K562 (cell line): Measurements from ENCODE around the gene DUS3L. TPM values are rescaled to one million over a fixed set of nuclear protein-coding genes. Genes with fewer than 3 reads are reported as not detected.

Experiments
- ARID1B ChIP-seq: fragments of 450-650 bp; IDR thresholded peaks from 2 replicates; pipeline ENCODE4 v1.6.1; 2016; ENCODE audit warnings: antibody characterized with exemption, mild to moderate bottlenecking, inconsistent platforms
- ESRRB ChIP-seq: fragments of 250-450 bp; sonication (Bioruptor Pico); IDR thresholded peaks from 2 replicates; pipeline ENCODE4 v1.5.0; 2020; ENCODE audit warnings: mild to moderate bottlenecking, moderate library complexity, borderline replicate concordance
- GABPB1 ChIP-seq: sonication (generic); formaldehyde crosslinking; IDR thresholded peaks from 2 replicates; pipeline ENCODE4 v1.8.0; 2022; ENCODE audit warnings: mild to moderate bottlenecking, missing genetic modification reagents
- KAT2B ChIP-seq: IDR thresholded peaks from one replicate; pipeline ENCODE4 v1.6.1; 2012; ENCODE audit warnings: low read depth, mild to moderate bottlenecking, control low read depth, inconsistent platforms, low read length, moderate library complexity
- MCM3 ChIP-seq: fragments of 450-650 bp; IDR thresholded peaks from 2 replicates; pipeline ENCODE4 v1.6.1; 2016
- MTA1 ChIP-seq: fragments of 450-650 bp; IDR thresholded peaks from 2 replicates; pipeline ENCODE4 v1.6.1; 2017; ENCODE audit warnings: borderline replicate concordance
- MYC ChIP-seq, 2 experiments: fragments of 250-450 bp in 1 of 2; sonication (Bioruptor Pico) in 1 of 2; IDR thresholded peaks; 2 replicates each; pipeline versions ENCODE4 v1.5.1 to v1.6.1; 2012 to 2021; ENCODE audit warnings: low read depth in 2 of 2, borderline replicate concordance in 1 of 2, improper control_type of control experiment in 1 of 2, low read length in 1 of 2, mild to moderate bottlenecking in 1 of 2, moderate library complexity in 1 of 2
- PCBP1 ChIP-seq: fragments of 200-400 bp; formaldehyde crosslinking; IDR thresholded peaks from 2 replicates; pipeline ENCODE4 v1.6.1; 2018; ENCODE audit warnings: mild to moderate bottlenecking, low read depth, low read length; ENCODE audit not compliant: poor library complexity, severe bottlenecking
- RBM17 ChIP-seq: fragments of 200-400 bp; formaldehyde crosslinking; IDR thresholded peaks from 2 replicates; pipeline ENCODE4 v1.6.1; 2017; ENCODE audit warnings: low read depth, mild to moderate bottlenecking, low read length, borderline replicate concordance
- TAF1 ChIP-seq: IDR thresholded peaks from 2 replicates; pipeline ENCODE4 v1.6.1; 2011; ENCODE audit warnings: mild to moderate bottlenecking, low read length, moderate library complexity; ENCODE audit not compliant: insufficient read depth, control insufficient read depth, severe bottlenecking; ENCODE audit errors: extremely low read depth
- TARDBP ChIP-seq: fragments of 450-650 bp; IDR thresholded peaks from 2 replicates; pipeline ENCODE4 v1.6.1; 2016
- ZBTB17 ChIP-seq: fragments of 450-650 bp; formaldehyde crosslinking; IDR thresholded peaks from 2 replicates; pipeline ENCODE4 v1.4.0; 2020; ENCODE audit warnings: mild to moderate bottlenecking
- ZBTB33 ChIP-seq: sonication (generic); formaldehyde crosslinking; IDR thresholded peaks from 2 replicates; pipeline ENCODE4 v1.8.1; 2023; ENCODE audit warnings: mild to moderate bottlenecking, missing genetic modification reagents
- polyA plus RNA-seq, 8 experiments: library from polyadenylated mRNA; depleted of rRNA in 4 of 8; stranded (reverse) in 5 of 8; unstranded in 3 of 8; fragments of >200 nt; fragmentation: Nextera tagmentation in 2 of 8; fragmentation: Illumina TruSeq in 1 of 8; extraction: Ambion mirVana in 2 of 8; extraction: Trizol in 1 of 8; gene quantifications; 2 replicates each; pipeline versions ENCODE4 v1.2.1 to v1.2.3, GENCODE V29; 2011 to 2014; ENCODE audit warnings: inconsistent platforms in 1 of 8, missing spikeins in 1 of 8
- total RNA-seq, 7 experiments: library from RNA; depleted of rRNA in 6 of 7; stranded (reverse); fragments of >200 nt in 6 of 7; fragmentation: Illumina TruSeq in 2 of 7; extraction: Trizol in 2 of 7; gene quantifications; 2 replicates each; pipeline versions ENCODE4 v1.2.1 to v1.2.3, GENCODE V29; 2011 to 2021; ENCODE audit warnings: low replicate concordance in 1 of 7
- TF ChIP-seq, protein P1 (sequence below): sonication (generic); formaldehyde crosslinking; IDR thresholded peaks from 2 replicates; pipeline ENCODE4 v1.8.0; 2022; ENCODE audit warnings: missing genetic modification reagents, mild to moderate bottlenecking, moderate library complexity, borderline replicate concordance
- TF ChIP-seq, protein P2 (sequence below): IDR thresholded peaks from 2 replicates; pipeline ENCODE4 v1.6.1; 2014; ENCODE audit warnings: antibody characterized with exemption
- TF ChIP-seq, protein P3 (sequence below): fragments of 200-800 bp; sonication (Bioruptor generic); IDR thresholded peaks from 2 replicates; pipeline ENCODE4 v1.6.1; 2017; ENCODE audit warnings: missing genetic modification characterization, missing compliant biosample characterization
- TF ChIP-seq, protein P4 (sequence below), 2 experiments: fragments of 200-800 bp in 1 of 2; sonication (Bioruptor generic) in 1 of 2; sonication (generic) in 1 of 2; formaldehyde crosslinking in 1 of 2; IDR thresholded peaks in 1 of 2; conservative IDR thresholded peaks in 1 of 2; 2 replicates each; pipeline versions ENCODE4 v1.5.0 to v1.6.1; 2016 to 2020; ENCODE audit warnings: missing compliant biosample characterization in 1 of 2, missing genetic modification characterization in 1 of 2, missing genetic modification reagents in 1 of 2

Gene DUS3L
- total and polyA plus RNA-seq, 9 of the 15 experiments (the other 6 are each of a cell fraction or from before 2014, with no cell fraction given), result 1.7 to 102 (median 77.5) TPM

DNA sequence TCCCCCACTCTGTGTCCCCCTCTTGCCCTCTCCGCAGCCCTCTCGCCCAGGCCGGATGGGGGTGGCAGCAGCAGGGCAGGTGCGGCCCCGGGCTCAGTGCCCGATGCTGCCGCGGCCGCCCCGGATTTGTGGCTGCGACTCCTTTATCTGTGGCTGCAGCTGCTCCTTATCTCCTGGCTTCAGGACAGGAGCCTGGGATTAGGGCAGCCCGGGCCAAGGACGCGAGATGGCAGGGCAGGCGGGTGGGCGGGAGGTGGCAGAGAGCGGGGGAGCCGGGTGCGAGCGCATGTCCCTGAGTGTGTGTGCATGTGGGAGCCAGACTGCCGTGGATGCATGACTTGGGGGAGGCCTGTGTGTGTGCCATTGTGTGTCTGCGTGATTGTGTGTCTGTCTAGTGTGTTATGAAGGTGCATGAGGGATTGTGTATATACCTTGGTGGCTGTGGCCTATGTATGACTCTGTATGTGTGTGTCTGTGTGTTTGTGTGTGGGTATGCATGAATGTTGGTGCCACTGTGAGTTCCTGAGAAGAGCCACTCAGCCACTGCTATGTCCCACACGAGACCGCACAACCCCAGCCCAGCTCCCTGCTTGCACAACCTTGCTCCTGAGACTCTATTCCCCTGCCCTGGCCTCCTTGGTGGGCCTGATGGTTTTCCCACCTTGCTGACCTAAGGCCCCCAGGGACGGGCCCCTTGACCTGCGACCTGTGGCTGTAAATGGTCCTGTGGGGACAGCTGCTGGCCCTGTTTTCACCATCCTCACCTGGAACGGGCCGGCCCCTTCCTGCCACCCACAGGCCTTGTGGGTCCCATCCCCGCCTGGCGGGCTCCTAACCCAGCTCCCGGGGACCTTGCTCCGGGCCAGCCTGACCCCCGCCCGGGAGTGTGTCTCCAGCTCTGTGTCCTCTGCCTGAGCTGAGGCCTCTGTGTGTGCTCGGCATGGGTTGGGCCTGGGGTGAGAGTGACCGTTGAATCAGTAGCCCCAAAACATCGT lies 8.6 kb upstream of the DUS3L start (continued):
- TF ChIP-seq, protein P1, sequence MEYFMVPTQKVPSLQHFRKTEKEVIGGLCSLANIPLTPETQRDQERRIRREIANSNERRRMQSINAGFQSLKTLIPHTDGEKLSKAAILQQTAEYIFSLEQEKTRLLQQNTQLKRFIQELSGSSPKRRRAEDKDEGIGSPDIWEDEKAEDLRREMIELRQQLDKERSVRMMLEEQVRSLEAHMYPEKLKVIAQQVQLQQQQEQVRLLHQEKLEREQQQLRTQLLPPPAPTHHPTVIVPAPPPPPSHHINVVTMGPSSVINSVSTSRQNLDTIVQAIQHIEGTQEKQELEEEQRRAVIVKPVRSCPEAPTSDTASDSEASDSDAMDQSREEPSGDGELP (CRISPR knock-in tag), result peak; percentile 95
- TF ChIP-seq MYC (IDR thresholded peaks at IDR 0.05; ENCODE audit: low read depth, low read length) (peak; percentile 66), MYC (CRISPR knock-in tag; IDR thresholded peaks at IDR 0.05; ENCODE audit: borderline replicate concordance, low read depth) (no peak), ARID1B (peak; percentile 100), ESRRB (CRISPR knock-in tag) (no peak), RBM17 (no peak), GABPB1 (peak; percentile 56; the same call in 1 of the 2 replicates), TAF1 (peak; percentile 18), ZBTB17 (CRISPR knock-in tag) (peak; percentile 78), PCBP1 (peak; percentile 83), KAT2B (no peak), MTA1 (peak; percentile 86; the same call in 1 of the 2 replicates), ZBTB33 (peak; percentile 83), MCM3 (no peak), TARDBP (peak; percentile 70; the same call in 1 of the 2 replicates)
- TF ChIP-seq, protein P2, sequence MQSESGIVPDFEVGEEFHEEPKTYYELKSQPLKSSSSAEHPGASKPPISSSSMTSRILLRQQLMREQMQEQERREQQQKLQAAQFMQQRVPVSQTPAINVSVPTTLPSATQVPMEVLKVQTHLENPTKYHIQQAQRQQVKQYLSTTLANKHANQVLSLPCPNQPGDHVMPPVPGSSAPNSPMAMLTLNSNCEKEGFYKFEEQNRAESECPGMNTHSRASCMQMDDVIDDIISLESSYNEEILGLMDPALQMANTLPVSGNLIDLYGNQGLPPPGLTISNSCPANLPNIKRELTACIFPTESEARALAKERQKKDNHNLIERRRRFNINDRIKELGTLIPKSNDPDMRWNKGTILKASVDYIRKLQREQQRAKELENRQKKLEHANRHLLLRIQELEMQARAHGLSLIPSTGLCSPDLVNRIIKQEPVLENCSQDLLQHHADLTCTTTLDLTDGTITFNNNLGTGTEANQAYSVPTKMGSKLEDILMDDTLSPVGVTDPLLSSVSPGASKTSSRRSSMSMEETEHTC, result 0 out of 2 replicates have a peak, but pooled peaks have one; percentile 30
- TF ChIP-seq, protein P3, sequence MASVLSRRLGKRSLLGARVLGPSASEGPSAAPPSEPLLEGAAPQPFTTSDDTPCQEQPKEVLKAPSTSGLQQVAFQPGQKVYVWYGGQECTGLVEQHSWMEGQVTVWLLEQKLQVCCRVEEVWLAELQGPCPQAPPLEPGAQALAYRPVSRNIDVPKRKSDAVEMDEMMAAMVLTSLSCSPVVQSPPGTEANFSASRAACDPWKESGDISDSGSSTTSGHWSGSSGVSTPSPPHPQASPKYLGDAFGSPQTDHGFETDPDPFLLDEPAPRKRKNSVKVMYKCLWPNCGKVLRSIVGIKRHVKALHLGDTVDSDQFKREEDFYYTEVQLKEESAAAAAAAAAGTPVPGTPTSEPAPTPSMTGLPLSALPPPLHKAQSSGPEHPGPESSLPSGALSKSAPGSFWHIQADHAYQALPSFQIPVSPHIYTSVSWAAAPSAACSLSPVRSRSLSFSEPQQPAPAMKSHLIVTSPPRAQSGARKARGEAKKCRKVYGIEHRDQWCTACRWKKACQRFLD (CRISPR knock-in tag), result peak; percentile 97
- TF ChIP-seq, protein P4, sequence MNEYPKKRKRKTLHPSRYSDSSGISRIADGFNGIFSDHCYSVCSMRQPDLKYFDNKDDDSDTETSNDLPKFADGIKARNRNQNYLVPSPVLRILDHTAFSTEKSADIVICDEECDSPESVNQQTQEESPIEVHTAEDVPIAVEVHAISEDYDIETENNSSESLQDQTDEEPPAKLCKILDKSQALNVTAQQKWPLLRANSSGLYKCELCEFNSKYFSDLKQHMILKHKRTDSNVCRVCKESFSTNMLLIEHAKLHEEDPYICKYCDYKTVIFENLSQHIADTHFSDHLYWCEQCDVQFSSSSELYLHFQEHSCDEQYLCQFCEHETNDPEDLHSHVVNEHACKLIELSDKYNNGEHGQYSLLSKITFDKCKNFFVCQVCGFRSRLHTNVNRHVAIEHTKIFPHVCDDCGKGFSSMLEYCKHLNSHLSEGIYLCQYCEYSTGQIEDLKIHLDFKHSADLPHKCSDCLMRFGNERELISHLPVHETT (CRISPR knock-in tag; conservative IDR thresholded peaks at IDR 0.05 in 1 of 2, IDR thresholded peaks at IDR 0.05 in 1 of 2), result peak in 1 of 2 experiments; percentile 93; a peak in 2 of 4 replicates
